ENCODE measurements around the gene AADAC. TPM values are rescaled to one million over a fixed set of nuclear protein-coding genes. Genes with fewer than 3 reads are reported as not detected.
A peak's percentile ranks its signal among the peaks of the same experiment; 100 is the strongest.

The AADAC gene
- total and polyA plus RNA-seq, 2 of the 13 experiments (the other 11 are each of a cell fraction or from before 2014, with no cell fraction given) = 0.87 to 1.5 TPM

DNA sequence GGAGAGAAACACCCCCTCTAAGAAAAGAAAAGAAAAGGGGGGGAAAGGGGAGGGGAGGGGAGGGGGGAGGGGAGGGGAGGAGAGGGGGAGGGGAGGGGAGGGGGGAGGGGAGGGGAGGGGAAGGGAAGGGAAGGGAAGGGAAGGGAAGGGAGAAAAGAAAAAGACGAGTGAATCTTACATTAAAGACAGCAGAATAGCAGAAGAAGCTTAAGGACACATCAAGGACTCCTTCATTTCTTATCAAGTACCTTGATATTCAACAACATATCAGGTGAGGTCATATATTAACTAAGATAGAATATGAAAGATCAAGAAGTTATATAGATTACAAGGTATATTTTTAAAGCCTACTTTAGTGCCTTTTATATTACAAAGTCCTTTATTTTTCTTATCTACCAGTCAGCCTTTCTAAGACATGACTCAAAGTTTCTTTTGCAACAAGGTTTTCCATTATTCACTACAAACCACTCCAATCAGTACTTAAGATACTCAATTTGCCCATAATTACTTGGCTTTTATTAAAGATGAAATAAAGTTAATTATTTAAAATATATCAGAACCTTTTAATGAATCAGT is 17.7 kb upstream of the AADAC start:
- intact Hi-C loops (cut with micrococcal nuclease; ENCODE audit: unreplicated experiment) = no loop called here
- FAIRE-seq (no peak), ATAC-seq (no peak), DNase-seq (ENCODE audit: low spot score) (no peak)
- Histone ChIP-seq H3K27me3 (ENCODE audit: control insufficient read depth in 1 of 2, insufficient read depth in 2 of 2, low read length in 2 of 2) (no peaks in the 10 kb centered on the region), H2AFZ (ENCODE audit: low read length) (no peak overlapping the region), H3K4me3 (replicated peaks in 1 of 3; ENCODE audit: insufficient read depth in 1 of 3, low read depth in 2 of 3, low read length in 3 of 3) (no peak overlapping the region), H3K4me1 (ENCODE audit: insufficient read depth, low read length) (peaks cover 27% of the 10 kb centered on the region), H3K9ac (ENCODE audit: insufficient read depth, low read depth, low read length) (no peak overlapping the region), H3K4me2 (ENCODE audit: low read depth, low read length) (no peak overlapping the region), H3K79me2 (ENCODE audit: insufficient read depth, low read length) (no peaks in the 10 kb centered on the region), H4K20me1 (ENCODE audit: insufficient read depth, low read length) (no peaks in the 10 kb centered on the region), H3K36me3 (replicated peaks in 1 of 2; ENCODE audit: control insufficient read depth in 1 of 2, insufficient read depth in 2 of 2, low read length in 2 of 2) (no peaks in the 10 kb centered on the region), H3K9me3 (ENCODE audit: low read length) (no peaks in the 10 kb centered on the region), H3K27ac (ENCODE audit: extremely low read length, insufficient read depth, low read length) (no peak overlapping the region)
- WGBS (ENCODE audit: low lambda C conversion rate) = 84% methylated on average over 1 of the region's 1 CpG
- TF ChIP-seq PCBP1 (IDR thresholded peaks at IDR 0.05; ENCODE audit: borderline replicate concordance, low read depth, low read length) = 0 out of 2 replicates have a peak, but pooled peaks have one; percentile 57
- no peak for TF ChIP-seq SPEN (CRISPR knock-in tag; IDR thresholded peaks at IDR 0.05; ENCODE audit: low read depth)
- no peak for TF ChIP-seq ZNF441 (CRISPR knock-in tag; IDR thresholded peaks at IDR 0.05; ENCODE audit: borderline replicate concordance)
- TF ChIP-seq HNRNPK (IDR thresholded peaks at IDR 0.05; ENCODE audit: low read depth, low read length, poor library complexity, severe bottlenecking) = peak; percentile 97
- TF ChIP-seq TSC22D2 (CRISPR knock-in tag; IDR thresholded peaks at IDR 0.05; ENCODE audit: borderline replicate concordance) = no peak
- TF ChIP-seq KDM5A (IDR thresholded peaks at IDR 0.05; ENCODE audit: borderline replicate concordance, low read length) = no peak
- TF ChIP-seq ZNF235 (CRISPR knock-in tag; IDR thresholded peaks at IDR 0.05; ENCODE audit: borderline replicate concordance) = no peak
- no peak for TF ChIP-seq RFX3 (CRISPR knock-in tag; IDR thresholded peaks at IDR 0.05)
- ChIA-PET POLR2A (no interaction called here), CTCF (ENCODE audit: low intra/inter-chr PET ratio, low total read pairs) (no interaction called here)
- BruUV-seq (replicated peaks) = no TSS peak
- in situ Hi-C loops (cut with HindIII; ENCODE audit: extremely low pct_ligation_motif_present, low pct_unique_long_range_greater_than_20kb) = loop anchor here (25.0 kb wide), 1 partner anchor 584 kb away; the partner anchor contains the start of gene GPR171

DNA sequence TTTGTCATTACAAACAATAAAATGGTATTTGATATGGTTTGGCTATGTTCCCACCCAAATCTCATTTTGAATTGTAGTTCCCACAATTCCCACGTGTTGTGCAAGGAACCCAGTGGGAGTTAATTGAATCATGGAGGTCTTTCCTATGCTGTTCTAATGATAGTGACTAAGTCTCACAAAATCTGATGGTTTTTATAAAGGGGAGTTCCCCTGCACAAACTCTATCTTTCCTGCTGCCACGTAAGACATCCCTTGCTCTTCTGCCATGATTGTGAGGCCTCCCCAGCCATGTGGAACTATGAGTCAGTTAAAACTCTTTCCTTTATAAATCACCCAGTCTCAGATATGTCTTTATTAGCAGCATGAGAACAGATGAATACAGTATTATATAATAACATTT is 15.4 kb upstream of the AADAC start:
- no TSS peak for BruUV-seq (replicated peaks)
- ATAC-seq = no peak

More for the DNA sequence above, 15.4 kb upstream of the AADAC start:
- FAIRE-seq (no peak), DNase-seq (ENCODE audit: low spot score) (no peak)
- Histone ChIP-seq H3K4me2 (ENCODE audit: low read depth, low read length) (no peak overlapping the region), H3K4me1 (ENCODE audit: insufficient read depth, low read length) (peaks cover 19% of the 10 kb centered on the region), H2AFZ (ENCODE audit: low read length) (no peak overlapping the region), H3K79me2 (ENCODE audit: insufficient read depth, low read length) (no peaks in the 10 kb centered on the region), H3K36me3 (replicated peaks in 1 of 2; ENCODE audit: control insufficient read depth in 1 of 2, insufficient read depth in 2 of 2, low read length in 2 of 2) (no peaks in the 10 kb centered on the region), H3K27ac (ENCODE audit: extremely low read length, insufficient read depth, low read length) (no peak overlapping the region), H3K9me3 (ENCODE audit: low read length) (no peaks in the 10 kb centered on the region), H4K20me1 (ENCODE audit: insufficient read depth, low read length) (no peaks in the 10 kb centered on the region), H3K27me3 (ENCODE audit: control insufficient read depth in 1 of 2, insufficient read depth in 2 of 2, low read length in 2 of 2) (no peaks in the 10 kb centered on the region), H3K9ac (ENCODE audit: insufficient read depth, low read depth, low read length) (no peak overlapping the region), H3K4me3 (replicated peaks in 1 of 3; ENCODE audit: insufficient read depth in 1 of 3, low read depth in 2 of 3, low read length in 3 of 3) (no peak overlapping the region)
- 66% methylated on average over 2 of the region's 2 CpGs for whole genome bisulfite sequencing (ENCODE audit: low lambda C conversion rate)
- CTCF ChIA-PET (ENCODE audit: low intra/inter-chr PET ratio, low total read pairs) = no interaction called here
- in situ Hi-C loops (cut with HindIII; ENCODE audit: extremely low pct_ligation_motif_present, low pct_unique_long_range_greater_than_20kb) (loop anchor here (25.0 kb wide), 1 partner anchor 586 kb away; the partner anchor contains the start of gene GPR171), intact Hi-C loops (cut with micrococcal nuclease; ENCODE audit: unreplicated experiment) (no loop called here)
- no peak for TF ChIP-seq CHCHD3 (CRISPR knock-in tag; IDR thresholded peaks at IDR 0.05)
- TF ChIP-seq SALL1 (CRISPR knock-in tag; IDR thresholded peaks at IDR 0.05) = no peak
- no peak for TF ChIP-seq ARID2 (CRISPR knock-in tag; IDR thresholded peaks at IDR 0.05; ENCODE audit: borderline replicate concordance)
- POLR2A ChIA-PET = no interaction called here
